Upper lobe of right lung (tissue), 1 donor: ENCODE measurements around the gene RNF150. TPM values are rescaled to one million over a fixed set of nuclear protein-coding genes. Genes with fewer than 3 reads are reported as not detected.
A peak's percentile ranks its signal among the peaks of the same experiment; 100 is the strongest.

ENCODE experiments used
- ATAC-seq: fragments of 200-7000 bp; cut with Tn5 transposase; one replicate; pipeline ENCODE4 v1.9.1; 2020; ENCODE audit warnings: mild to moderate bottlenecking, moderate library complexity
- DNase-seq: peaks from one replicate; pipeline ENCODE4 v3.0.0-alpha.2; 2020
- H3K27ac ChIP-seq: fragments of 200-600 bp; one replicate; pipeline ENCODE4 v1.8.0; 2022
- H3K27me3 ChIP-seq: fragments of 200-600 bp; one replicate; pipeline ENCODE4 v1.8.0; 2022; ENCODE audit warnings: mild to moderate bottlenecking
- H3K36me3 ChIP-seq: fragments of 200-600 bp; one replicate; pipeline ENCODE4 v1.8.0; 2022
- H3K4me1 ChIP-seq: fragments of 200-600 bp; one replicate; pipeline ENCODE4 v1.8.0; 2022
- H3K4me3 ChIP-seq: fragments of 200-600 bp; one replicate; pipeline ENCODE4 v1.8.0; 2022; ENCODE audit warnings: mild to moderate bottlenecking
- H3K9me3 ChIP-seq: fragments of 200-600 bp; one replicate; pipeline ENCODE4 v1.8.0; 2022
- intact Hi-C: fragments of 100-400 bp; cut with DNase I; formaldehyde crosslinking; loops from one replicate; pipeline ENCODE4 v1.11.0; 2022
- total RNA-seq: library from RNA; stranded (reverse); fragmentation: NEBNext Ultra II Directional; extraction: Animal tissue kit (Norgen Biotek cat#: 25700); gene quantifications from one replicate; pipeline ENCODE4 v1.2.1, GENCODE V29; 2021
- TF ChIP-seq, protein P1 (sequence below): fragments of 200-600 bp; IDR thresholded peaks from one replicate; pipeline ENCODE4 v1.8.0; 2022; ENCODE audit warnings: antibody characterized with exemption
- donor health status: DM: no; HTN: yes; CAD: no; lungs with severe emphysema.

The RNF150 gene
- total RNA-seq, 1 donor from 2014 or later = 2.4 TPM

DNA sequence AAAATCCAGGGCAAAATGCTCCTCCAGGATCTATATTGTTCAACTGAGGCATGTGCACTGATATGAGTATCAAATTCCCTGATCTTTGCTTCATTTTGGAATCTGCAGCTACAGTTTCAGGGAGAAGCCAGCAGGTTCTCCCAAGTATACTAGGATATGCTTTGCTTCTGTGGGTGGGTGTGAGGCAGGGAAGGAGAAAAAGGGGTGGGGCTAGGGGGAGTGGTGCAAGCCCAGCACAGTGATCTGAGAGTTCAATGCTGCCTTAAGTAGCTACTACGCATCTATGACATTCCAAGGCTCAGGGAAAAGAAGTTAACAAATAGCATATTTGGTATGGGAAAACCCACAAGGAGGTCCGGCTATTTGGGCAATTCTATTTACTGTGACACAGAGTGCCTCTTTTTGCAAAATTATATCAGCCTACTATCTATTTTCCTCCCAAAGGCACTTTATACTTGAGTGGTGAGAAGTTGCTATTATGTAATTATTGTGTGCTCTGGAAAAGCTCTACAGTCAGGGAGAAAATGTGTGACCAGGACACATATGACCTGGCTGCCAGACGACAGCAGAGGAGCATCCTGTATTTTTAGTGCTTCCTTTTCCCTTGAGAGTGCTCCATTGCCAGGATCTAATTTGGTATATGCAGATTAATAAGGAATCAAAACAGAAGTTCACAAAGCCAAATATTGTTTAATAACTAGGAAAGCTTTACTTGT lies 162.0 kb downstream of the RNF150 start:
- no peaks in the 10 kb centered on the region for H3K9me3 ChIP-seq
- TF ChIP-seq, protein P1, sequence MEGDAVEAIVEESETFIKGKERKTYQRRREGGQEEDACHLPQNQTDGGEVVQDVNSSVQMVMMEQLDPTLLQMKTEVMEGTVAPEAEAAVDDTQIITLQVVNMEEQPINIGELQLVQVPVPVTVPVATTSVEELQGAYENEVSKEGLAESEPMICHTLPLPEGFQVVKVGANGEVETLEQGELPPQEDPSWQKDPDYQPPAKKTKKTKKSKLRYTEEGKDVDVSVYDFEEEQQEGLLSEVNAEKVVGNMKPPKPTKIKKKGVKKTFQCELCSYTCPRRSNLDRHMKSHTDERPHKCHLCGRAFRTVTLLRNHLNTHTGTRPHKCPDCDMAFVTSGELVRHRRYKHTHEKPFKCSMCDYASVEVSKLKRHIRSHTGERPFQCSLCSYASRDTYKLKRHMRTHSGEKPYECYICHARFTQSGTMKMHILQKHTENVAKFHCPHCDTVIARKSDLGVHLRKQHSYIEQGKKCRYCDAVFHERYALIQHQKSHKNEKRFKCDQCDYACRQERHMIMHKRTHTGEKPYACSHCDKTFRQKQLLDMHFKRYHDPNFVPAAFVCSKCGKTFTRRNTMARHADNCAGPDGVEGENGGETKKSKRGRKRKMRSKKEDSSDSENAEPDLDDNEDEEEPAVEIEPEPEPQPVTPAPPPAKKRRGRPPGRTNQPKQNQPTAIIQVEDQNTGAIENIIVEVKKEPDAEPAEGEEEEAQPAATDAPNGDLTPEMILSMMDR = no peak
- H3K4me3 ChIP-seq = no peak overlapping the region
- intact Hi-C loops = no loop called here
- H3K27me3 ChIP-seq = no peaks in the 10 kb centered on the region
- ATAC-seq (peak; percentile 49), DNase-seq (no peak)
- no peaks in the 10 kb centered on the region for H3K4me1 ChIP-seq
- no peak overlapping the region for H3K27ac ChIP-seq
- no peaks in the 10 kb centered on the region for H3K36me3 ChIP-seq

DNA sequence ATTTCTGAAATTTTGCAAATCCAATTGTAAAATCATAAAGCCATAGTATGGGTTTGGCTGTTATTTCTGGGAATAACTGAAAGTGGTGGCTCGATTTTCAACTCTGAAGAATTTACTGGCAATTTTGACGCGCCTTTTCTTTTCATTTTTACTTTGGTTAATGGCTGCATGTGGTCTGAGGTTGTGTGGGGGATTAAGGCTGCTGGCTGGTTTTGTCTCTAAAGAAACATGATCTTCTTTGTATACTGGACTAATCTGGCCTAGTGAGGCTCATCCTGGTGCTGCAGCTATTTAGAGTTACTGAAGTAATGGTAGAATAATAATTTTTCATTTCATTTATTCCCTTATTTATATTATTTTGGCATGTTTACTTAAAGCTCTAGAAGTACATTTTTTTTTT lies 164.0 kb downstream of the RNF150 start:
- Histone ChIP-seq H3K27ac (no peak overlapping the region), H3K36me3 (no peaks in the 10 kb centered on the region), H3K4me1 (no peaks in the 10 kb centered on the region), H3K4me3 (no peak overlapping the region), H3K9me3 (no peaks in the 10 kb centered on the region), H3K27me3 (no peaks in the 10 kb centered on the region)
- DNase-seq (no peak), ATAC-seq (no peak)
- TF ChIP-seq, protein P1 = no peak
- intact Hi-C loops = no loop called here

DNA sequence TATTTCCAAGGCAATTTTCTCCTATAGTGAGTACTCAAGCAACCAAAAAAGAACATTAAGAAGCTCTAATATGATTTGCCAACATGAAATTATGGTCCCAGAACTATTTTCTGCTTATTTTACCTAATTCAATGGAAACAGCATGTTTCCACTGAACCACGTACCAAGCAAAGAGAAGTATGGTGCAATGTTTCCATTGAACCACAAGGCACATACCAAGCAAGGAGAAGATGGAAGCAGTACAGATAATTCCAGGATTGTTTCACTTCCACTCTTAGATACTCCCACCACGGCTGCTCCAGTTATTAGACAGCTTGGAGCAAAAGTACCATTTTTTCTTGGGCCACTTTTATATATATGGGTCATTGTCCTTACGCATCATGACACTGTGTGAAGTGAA lies 164.9 kb downstream of the RNF150 start:
- TF ChIP-seq, protein P1 = no peak
- ATAC-seq = no peak
- Histone ChIP-seq H3K9me3 (no peaks in the 10 kb centered on the region), H3K4me1 (no peaks in the 10 kb centered on the region), H3K27me3 (no peaks in the 10 kb centered on the region), H3K27ac (no peak overlapping the region), H3K36me3 (no peaks in the 10 kb centered on the region), H3K4me3 (no peak overlapping the region)
- no peak for DNase-seq
- intact Hi-C loops = no loop called here

DNA sequence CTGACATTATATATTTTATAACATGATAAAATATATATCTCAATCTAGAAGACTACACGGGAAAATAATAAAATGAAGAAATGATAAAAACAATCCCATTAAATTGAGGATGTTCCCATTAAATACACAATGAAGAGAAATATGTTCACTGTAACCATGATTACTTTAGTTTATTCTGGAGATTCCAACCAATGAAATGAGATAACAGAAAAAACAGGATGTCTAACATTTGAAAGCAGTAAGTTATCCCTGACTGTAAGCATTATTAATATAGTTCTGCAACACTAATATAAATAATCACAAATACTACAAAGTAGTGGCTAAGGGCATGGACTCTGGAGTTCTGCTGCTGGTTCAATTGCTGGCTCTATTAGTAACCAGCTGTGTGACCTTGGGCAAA lies 169.4 kb downstream of the RNF150 start:
- DNase-seq (no peak), ATAC-seq (no peak)
- no peaks in the 10 kb centered on the region for H3K36me3 ChIP-seq
- intact Hi-C loops = no loop called here
- no peaks in the 10 kb centered on the region for H3K9me3 ChIP-seq
- H3K27me3 ChIP-seq = no peaks in the 10 kb centered on the region
- no peak overlapping the region for H3K27ac ChIP-seq
- no peaks in the 10 kb centered on the region for H3K4me1 ChIP-seq
- TF ChIP-seq, protein P1 = no peak
- no peak overlapping the region for H3K4me3 ChIP-seq

DNA sequence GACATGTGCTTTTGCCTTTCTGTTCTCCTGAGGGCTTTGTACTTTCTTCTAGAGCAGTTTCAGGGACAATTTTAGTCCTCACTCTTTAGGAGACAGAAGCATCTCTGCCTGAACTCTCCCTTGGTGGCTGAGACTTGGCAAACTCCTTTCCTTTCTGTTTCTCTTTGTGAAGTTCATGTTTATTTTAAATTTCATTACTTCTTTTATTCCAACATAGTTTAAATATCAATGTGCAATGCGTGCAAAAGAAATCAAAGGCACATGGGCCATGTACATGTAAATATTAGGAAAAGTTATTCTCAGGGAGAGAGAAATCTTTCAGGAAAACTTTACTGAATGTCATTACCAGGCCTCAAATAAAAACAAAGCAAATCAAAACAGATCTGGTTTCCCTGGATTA lies 177.6 kb downstream of the RNF150 start:
- intact Hi-C loops = no loop called here
- no peak for ATAC-seq

More for the DNA sequence above, 177.6 kb downstream of the RNF150 start:
- H3K36me3 ChIP-seq = no peaks in the 10 kb centered on the region
- TF ChIP-seq, protein P1 = no peak
- no peaks in the 10 kb centered on the region for H3K27me3 ChIP-seq
- DNase-seq = no peak
- no peak overlapping the region for H3K27ac ChIP-seq
- no peak overlapping the region for H3K4me3 ChIP-seq
- H3K4me1 ChIP-seq = no peaks in the 10 kb centered on the region
- no peaks in the 10 kb centered on the region for H3K9me3 ChIP-seq
